GM20431 (cell line): ENCODE data around the gene MEIS1.

Experiments
- in situ Hi-C: fragments of 300-500 bp; cut with MseI, MboI; formaldehyde crosslinking; loops from one replicate; pipeline ENCODE4 v1.15.0; 2020; ENCODE audit warnings: low sequenced_read_pairs; ENCODE audit not compliant: unreplicated experiment

MEIS1 gene

GRCh38 chr2:66443186-66443978 is 8.5 kb downstream of the MEIS1 start:
- in situ Hi-C loops, result no loop called here

GRCh38 chr2:66443979-66444861 is 9.3 kb downstream of the MEIS1 start:
- in situ Hi-C loops, result no loop called here

- in situ Hi-C loops, result no loop called here
Observed at GRCh38 chr2:66445076-66445924, 10.4 kb downstream of the MEIS1 start.

GRCh38 chr2:66445925-66446871 is 11.3 kb downstream of the MEIS1 start:
- in situ Hi-C loops, result no loop called here

DNA sequence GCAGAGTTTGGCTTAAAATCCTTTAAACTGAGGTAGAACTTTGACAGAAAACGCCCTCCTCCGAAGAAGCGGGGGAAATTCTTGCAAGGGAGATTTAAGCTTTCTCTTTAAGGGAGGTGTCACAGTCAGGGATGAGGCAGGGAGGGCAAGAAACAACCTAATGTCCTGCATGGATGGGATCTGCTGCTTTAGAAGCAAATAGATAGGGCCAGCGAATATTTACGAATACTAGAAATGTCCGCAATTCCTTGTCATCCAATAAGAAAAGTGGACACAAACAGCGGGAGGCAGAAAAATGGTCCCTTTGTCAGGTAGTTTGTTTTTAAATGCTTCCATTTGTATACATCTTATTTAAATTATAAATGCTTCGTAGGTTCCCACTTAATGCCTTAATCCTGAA is 12.0 kb downstream of the MEIS1 start:
- in situ Hi-C loops, result no loop called here

- in situ Hi-C loops, result no loop called here
Observed at GRCh38 chr2:66447677-66448076, 12.8 kb downstream of the MEIS1 start.

- in situ Hi-C loops, result no loop called here
Observed at GRCh38 chr2:66448136-66448991, 13.4 kb downstream of the MEIS1 start.

- in situ Hi-C loops, result no loop called here
Observed at GRCh38 chr2:66452214-66452613, 17.3 kb downstream of the MEIS1 start.

- in situ Hi-C loops, result no loop called here
Observed at GRCh38 chr2:66452917-66453316, 18.0 kb downstream of the MEIS1 start.

GRCh38 chr2:66455490-66455889 is 20.6 kb downstream of the MEIS1 start:
- in situ Hi-C loops, result no loop called here

DNA sequence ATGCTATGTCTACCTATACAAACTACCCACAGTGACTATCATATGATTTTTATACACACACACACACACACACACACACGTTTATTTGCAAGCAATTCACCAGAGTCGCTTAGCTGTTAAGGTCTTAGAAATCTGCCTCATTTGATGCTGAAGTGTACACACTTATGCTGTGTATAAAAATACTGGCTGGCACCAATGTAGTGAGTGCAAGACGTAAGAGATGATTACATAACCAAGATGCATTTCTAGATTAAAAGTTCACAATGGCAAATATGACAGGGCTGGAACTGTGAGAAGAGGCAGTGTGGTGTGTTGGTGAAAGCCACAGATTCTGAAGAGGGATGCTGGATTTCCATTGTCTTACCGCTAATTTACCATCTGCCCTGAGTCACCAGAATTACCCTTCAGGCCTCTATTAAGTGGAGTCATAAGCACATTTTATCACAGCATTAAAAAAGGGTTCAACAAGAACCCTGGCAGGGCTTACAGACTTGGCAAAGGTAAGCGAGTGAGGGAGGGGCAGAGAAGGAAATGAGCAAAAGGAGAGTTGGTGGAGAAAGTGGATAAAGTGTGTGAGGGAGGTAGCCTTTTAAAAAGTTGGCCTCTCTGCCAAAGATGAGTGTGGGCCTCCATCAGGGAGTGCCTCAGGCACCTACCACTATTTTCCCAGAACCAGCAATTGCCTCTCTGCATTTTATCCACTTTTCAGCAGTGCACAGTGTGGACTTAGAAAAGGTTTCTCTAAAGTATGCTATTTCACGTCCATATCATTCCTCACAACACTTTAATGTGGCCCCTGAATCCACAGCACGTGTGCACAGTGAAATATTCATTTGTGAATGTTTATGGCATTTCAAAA is 21.5 kb downstream of the MEIS1 start:
- in situ Hi-C loops, result no loop called here

- in situ Hi-C loops, result no loop called here
Observed at GRCh38 chr2:66457545-66457944, 22.6 kb downstream of the MEIS1 start.

DNA sequence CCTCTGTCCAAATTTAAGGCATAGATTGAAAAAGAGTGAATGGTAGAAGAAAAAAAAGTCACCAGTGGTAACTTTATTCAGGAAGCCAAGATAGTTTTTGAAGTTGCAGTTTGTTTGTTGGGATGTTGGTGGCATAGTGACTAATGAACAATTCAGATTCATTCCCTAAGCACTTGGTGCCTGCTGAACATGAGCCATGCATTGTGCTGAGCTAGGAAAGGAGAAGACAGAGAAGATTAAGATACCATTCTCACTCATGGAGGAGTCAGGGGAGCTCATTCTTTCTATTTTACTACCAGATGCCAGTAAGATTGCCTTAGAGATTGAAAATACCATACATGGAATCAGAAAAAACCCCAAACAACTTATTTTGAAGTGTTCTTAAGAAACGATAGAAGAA is 25.1 kb downstream of the MEIS1 start:
- in situ Hi-C loops, result no loop called here

- in situ Hi-C loops, result no loop called here
Observed at GRCh38 chr2:66461001-66461663, 26.2 kb downstream of the MEIS1 start.

DNA sequence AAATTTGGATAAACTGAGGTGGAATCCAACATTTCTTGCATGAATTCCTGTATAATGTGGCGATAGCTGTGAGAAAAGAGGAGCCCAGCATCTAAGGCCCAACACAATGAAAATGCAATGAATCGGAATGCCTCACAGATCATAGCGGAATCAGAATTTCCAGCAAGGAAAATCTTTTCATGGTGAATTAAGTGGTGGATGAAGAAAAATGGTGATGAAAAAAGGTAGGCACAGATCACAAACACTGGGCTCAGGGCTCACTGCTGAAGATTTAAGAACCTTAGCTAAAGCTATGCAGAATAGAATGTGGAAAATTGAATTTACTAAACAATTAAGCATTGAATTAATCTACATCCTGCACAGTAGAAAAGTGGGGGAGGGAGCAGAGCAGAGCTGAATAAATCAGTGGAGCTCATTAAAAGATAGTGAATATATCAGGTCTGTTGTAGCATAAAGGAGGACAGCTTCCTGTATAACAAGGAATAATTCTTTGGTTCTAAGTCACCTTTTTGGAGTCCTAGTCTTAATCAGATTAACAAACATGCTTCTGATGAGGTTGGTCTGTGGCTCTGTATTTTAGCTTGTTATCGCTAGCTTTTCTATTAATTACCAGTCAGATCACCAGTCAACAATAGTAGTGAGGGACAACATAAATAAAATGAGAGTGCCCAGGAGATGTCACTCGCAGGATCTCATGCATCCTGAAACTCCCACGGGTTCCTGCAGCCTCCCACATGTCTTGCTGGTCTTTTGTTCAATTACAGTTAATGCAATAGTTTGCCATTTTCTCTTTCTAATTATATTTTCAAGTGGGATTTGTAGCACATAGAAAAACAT is 27.0 kb downstream of the MEIS1 start:
- in situ Hi-C loops, result no loop called here

DNA sequence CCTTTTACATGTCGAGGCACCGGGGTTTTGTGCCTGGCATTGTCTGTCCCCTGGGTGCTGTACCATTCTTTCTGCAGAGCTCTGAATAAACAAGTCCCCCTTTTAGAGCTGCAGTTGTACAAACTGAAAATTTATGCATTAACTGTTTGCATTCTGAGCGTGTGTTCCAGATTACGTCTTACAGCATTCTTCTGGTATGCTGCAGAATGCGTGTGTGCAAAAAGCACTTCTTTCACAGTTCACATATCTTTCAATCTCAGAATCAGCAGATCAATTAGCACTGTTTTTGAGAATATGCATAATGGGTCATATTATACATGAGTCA is 27.5 kb downstream of the MEIS1 start:
- in situ Hi-C loops, result no loop called here
